Activated CD4-positive, alpha-beta T cell treated with anti-CD3 and anti-CD28 coated beads, Interleukin-2, amount 50 U/mL, for 24 hours (primary cell): ENCODE measurements around the gene SEC14L5.

Experiments used
- DNase-seq, 2 donors: peaks; one replicate each; pipeline ENCODE4 v3.0.0-alpha.2; 2020; ENCODE audit warnings: low read depth in 1 of 2, low spot score in 1 of 2

Gene SEC14L5

DNA sequence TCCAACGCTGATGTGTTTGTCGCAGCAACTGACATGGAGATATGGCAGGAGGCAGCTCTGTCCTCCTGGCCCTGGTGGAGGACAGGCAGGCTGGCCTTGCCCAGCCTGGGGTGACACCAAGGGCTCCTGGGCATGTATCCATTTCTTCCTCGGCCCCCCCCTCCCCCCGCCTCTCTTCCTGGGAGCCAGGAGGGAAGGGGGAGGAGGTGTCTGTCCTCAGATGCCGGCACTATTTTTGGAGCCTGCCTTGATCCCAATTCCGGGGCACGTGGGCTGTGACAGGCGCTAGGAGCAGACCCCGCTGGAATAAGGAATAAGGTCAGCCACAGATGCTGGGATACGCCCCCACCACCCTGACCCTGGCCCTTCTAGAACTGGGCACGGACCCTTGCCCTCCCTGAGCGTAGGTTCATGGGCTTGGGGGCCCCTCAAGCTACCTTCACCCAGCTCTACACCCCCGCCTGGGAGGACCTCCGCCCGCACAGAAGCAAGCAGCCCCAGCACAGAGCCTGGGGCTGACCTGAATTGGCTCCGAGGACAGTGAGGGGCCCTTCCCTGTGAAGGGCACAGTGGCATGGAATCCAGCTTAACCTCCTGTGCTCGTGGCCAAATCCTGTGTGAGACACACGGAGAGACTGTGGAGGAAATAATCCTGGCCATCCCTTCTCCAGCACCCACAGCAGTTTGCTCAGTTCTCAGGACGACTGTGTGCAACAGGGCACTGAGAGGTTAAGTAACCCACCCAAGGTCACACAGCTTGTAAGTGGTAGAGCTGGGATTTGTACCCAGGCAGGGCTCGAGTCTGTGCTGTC is 24.1 kb downstream of the SEC14L5 start:
- DNase-seq: no peak

- no peak for DNase-seq
Observed at GRCh38 chr16:4984174-4984990, 26.3 kb downstream of the SEC14L5 start.

- no peak for DNase-seq
Observed at GRCh38 chr16:4987250-4987579, 29.1 kb downstream of the SEC14L5 start.

DNA sequence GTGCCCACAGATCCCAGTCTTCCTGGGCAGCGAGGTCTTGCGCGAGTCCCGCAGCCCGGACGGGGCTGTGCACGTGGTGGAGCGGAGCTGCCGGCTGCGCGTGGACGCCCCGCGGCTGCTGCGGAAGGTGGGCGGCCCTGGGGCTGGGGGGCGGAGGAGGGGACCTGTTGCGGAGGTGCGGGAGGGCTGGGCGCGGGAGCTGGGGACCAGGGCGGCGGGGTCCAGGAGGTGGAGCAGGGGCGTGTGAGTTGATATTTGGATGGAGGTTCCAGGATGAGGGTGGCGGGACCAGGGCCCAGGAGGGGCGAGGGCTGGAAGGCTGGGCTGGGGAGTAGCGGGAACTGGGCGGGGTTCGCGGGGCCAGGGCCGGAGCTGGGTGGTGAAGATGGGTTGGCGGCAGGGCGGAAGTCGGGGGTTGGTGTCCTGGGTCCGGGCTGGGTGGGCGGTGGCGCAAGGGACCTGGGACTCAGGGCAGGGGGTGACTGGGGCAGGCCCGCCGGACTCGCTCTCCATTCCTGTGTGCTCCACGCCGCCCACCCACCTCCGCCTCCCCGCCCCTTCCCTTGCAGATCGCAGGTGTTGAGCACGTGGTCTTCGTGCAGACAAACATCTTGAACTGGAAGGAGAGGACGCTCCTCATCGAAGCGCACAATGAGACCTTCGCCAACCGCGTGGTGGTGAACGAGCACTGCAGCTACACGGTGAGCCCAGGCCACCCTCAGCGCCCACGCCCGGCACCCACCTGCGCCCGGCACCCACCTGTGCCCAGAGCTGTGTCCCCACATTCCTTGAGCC is 29.6 kb downstream of the SEC14L5 start:
- no peak for DNase-seq

- no peak for DNase-seq
Observed at GRCh38 chr16:4988647-4989046, 30.5 kb downstream of the SEC14L5 start.

GRCh38 chr16:4989391-4990006 is 31.4 kb downstream of the SEC14L5 start:
- no peak for DNase-seq

GRCh38 chr16:4990415-4990814 is 32.3 kb downstream of the SEC14L5 start:
- DNase-seq: no peak

DNA sequence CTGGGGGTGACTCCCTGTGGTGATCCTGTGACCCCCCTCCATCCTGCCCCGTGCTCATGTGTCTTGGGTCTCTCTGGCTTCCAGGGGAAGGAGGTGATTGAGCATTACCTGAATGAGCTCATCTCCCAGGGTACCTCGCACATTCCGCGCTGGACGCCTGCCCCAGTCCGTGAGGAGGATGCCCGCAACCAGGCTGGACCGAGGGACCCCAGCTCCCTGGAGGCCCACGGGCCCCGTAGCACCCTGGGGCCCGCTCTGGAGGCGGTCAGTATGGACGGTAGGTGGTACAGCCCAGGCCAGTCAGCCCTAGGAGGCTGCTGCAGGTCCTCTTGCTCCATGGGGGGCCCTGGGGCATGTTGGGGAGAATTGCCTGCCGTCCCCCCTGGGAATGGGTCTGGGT is 33.6 kb downstream of the SEC14L5 start:
- DNase-seq: no peak

- no peak for DNase-seq
Observed at GRCh38 chr16:4994719-4995434, 36.7 kb downstream of the SEC14L5 start.

GRCh38 chr16:5000573-5001001 is 42.5 kb downstream of the SEC14L5 start:
- DNase-seq: no peak

GRCh38 chr16:5001571-5001970 is 43.4 kb downstream of the SEC14L5 start:
- no peak for DNase-seq

DNA sequence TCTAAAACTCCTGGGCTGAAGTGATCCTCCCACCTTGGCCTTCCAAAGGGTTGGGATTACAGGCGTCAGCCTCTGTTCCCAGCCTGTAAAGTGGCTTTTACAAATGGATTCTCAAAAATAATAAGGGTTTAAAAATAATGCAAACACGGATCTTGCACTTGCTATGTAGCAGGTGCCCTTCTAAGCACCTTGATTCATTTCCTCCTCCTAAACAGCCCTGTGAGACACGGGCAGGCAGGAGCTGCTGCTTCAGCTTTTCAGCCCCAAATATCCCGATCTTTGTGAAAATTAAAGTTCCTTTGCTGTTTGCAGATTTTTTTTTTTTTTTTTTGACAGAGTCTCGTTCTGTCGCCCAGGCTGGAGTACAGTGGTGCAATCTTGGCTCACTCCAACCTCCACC is 43.9 kb downstream of the SEC14L5 start:
- DNase-seq: no peak

DNA sequence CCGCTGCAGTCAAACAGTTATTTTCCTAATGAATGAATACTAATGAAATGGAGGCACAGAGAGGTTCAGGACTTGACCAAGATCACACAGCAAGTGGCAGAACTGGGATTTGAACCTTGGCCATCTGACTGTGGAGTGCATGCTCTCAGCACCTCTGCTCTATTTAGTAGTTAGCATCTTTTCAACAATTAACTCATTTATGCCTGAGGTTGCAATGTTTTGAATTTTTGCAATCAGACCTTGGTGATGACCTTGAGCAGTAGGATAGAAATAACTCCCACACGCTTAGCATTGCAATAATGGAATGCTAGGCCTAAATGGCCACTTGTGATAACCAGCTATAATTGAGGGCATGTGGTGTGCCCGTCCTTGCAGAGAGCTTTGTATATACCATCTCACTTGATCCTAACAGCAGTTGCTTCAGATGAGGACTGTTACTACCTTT is 44.6 kb downstream of the SEC14L5 start:
- no peak for DNase-seq

DNA sequence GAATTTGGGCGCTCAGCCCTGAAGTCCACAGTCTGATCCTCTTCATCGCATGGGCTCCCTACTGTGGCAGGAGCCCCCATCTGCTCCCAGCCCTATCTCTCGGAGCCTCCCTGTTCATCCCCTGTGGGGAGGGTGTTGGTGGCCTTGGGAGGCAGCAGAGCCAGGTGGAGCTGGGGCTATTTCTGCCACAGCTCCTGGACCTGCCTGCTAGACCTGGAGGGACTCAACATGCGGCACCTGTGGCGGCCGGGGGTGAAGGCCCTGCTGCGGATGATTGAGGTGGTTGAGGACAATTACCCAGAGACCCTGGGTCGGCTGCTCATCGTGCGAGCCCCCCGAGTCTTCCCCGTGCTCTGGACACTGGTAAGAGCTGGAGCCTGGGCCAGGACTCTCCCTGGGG is 45.1 kb downstream of the SEC14L5 start:
- no peak for DNase-seq

DNA sequence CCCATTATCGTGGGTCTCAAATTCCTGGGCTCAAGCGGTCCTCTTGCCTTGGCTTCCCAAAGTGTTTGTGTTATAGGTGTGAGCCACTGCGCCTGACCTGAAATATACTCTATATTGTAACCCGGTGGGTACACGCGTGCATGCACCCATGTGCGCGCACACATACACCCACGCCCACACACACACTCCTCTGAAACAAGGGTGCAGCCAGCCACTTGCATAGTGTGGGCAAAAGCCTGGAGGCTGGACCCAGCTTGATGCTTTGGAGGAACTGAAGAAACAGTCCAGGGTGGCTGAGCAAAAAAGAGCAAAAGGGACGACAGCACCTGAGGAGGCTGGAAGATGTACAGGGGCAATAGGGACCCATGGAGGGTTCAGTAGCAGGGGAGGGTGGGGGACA is 45.7 kb downstream of the SEC14L5 start:
- DNase-seq: no peak

DNA sequence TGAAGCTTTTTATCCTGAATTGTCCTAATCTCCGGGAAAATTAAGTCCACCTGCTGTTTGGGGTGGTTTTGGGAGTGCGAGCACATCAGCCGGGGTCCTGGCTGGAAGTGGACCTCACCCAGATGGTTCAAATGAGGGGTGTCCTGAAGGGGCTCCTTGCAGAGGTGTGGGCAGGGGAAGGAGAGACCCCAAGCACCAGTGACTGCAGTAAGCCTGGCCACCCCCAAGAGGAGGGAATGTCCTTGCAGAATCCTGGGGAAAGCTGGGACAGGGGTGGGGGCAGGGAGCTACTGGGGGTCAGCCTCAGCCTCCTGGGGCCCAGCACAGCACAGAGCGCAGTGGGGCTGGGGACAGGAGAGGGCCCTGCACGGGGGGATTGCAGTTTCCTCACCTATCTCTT is 46.2 kb downstream of the SEC14L5 start:
- no peak for DNase-seq

DNA sequence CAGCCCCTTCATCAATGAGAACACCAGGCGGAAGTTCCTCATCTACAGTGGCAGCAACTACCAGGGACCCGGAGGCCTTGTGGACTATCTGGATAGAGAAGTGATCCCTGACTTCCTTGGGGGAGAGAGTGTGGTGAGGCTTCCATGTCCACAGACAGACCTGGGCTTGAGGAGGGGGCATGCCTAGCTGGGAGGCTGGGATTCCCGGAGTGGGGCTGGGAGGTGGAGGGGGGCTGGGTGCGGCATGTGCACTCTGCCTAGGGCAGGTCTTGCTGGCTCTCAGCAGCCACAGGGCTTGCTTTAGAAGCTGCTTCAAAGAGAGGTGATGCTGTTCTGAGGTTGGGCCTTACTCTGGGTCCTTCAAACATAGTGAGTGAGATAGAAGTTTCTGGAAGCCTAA is 47.8 kb downstream of the SEC14L5 start:
- no peak for DNase-seq

- no peak for DNase-seq
Observed at GRCh38 chr16:5006348-5007193, 48.4 kb downstream of the SEC14L5 start.

- DNase-seq: no peak
Observed at GRCh38 chr16:5007256-5007655, 49.1 kb downstream of the SEC14L5 start.

DNA sequence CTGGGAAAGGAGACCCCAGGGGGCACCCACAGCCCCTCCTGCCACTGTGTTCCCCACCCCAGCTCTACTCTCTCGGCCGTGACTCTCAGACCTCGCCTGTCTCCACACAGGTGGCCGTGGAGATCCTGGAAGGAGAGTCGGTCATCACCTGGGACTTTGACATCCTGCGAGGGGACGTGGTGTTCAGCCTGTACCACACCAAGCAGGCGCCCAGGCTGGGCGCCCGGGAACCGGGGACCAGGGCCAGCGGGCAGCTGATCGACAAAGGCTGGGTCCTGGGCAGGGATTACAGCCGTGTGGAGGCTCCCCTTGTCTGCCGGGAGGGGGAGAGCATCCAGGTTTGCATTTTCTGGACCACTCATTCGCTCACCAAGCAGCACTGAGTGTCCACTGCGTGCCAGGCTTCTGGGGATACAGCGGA is 50.2 kb downstream of the SEC14L5 start:
- no peak for DNase-seq
